Measurements from ENCODE around the gene LCMT1. TPM values are rescaled to one million over a fixed set of nuclear protein-coding genes. Genes with fewer than 3 reads are reported as not detected.

The LCMT1 gene
- total RNA-seq, 2 donors from 2014 or later, result 66.9 to 68.6 TPM

DNA sequence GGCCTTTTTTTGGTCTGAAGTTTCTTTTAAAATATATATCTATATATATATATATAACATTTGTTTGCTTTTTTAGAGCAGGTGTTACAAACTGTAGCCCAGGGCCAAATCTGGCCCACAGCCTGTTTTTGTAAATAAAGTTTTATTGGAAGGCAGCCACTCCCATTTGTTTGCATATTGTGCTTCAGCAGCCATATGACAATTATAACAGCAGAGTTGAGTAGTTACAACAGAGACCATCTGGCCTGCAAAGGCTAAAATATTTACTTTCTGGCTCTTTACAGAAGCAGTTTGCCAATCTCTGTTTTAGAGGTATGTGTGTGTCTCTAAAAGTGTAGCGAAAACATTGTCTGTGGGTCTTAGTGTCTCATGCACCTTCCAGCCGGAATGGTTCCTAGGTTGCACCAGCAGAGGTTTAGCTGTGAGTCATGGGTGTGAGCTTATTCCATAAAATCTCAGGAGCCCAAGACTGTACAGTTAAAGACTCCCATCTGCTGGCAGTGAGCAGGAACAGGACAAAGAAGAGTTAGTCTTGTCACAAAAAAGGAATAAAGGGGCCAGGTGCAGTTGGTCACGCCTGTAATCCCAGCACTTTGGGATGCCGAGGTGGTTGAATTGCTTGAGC is 23.8 kb downstream of the LCMT1 start:
- H3K4me3 ChIP-seq (ENCODE audit: low read length), result no peak overlapping the region
- Mint-ChIP-seq H3K27me3 (ENCODE audit: insufficient read depth) (no peaks in the 10 kb centered on the region), H3K9me3 (peaks cover 1% of the 10 kb centered on the region), H3K36me3 (ENCODE audit: low read depth) (peaks cover 61% of the 10 kb centered on the region), H3K4me1 (no peaks in the 10 kb centered on the region), H3K27ac (no peak overlapping the region), H3K4me3 (no peak overlapping the region)
- H3K27ac ChIP-seq (ENCODE audit: low read depth, low read length), result no peak overlapping the region
- no peak overlapping the region for H3K9ac ChIP-seq (ENCODE audit: extremely low read depth, low read length, poor library complexity, severe bottlenecking)
- no peaks in the 10 kb centered on the region for H3K27me3 ChIP-seq (ENCODE audit: control insufficient read depth, insufficient read depth, low read length, poor library complexity, severe bottlenecking)
- H3K4me1 ChIP-seq (ENCODE audit: control insufficient read depth, insufficient read depth, low read length), result no peaks in the 10 kb centered on the region
- no peaks in the 10 kb centered on the region for H3K9me3 ChIP-seq (ENCODE audit: control insufficient read depth, low read length)
- DNase-seq, result no peak
- TF ChIP-seq CTCF (conservative IDR thresholded peaks at IDR 0.05), result no peak
- 97 to 100% methylated on average over 1 to 4 of the region's 4 CpGs for WGBS, 2 experiments (ENCODE audit: insufficient coverage in 1 of 2, insufficient read length in 1 of 2)
- H3K36me3 ChIP-seq (ENCODE audit: control insufficient read depth, insufficient read depth, low read length), result peaks cover 46% of the 10 kb centered on the region

GRCh38 chr16:25138130-25138529 is 26.6 kb downstream of the LCMT1 start:
- H3K27me3 Mint-ChIP-seq (ENCODE audit: insufficient read depth), result no peaks in the 10 kb centered on the region
- Histone ChIP-seq H3K4me1 (ENCODE audit: control insufficient read depth, insufficient read depth, low read length) (no peaks in the 10 kb centered on the region), H3K27ac (ENCODE audit: low read depth, low read length) (no peak overlapping the region), H3K36me3 (ENCODE audit: control insufficient read depth, insufficient read depth, low read length) (peaks cover 59% of the 10 kb centered on the region), H3K9me3 (ENCODE audit: control insufficient read depth, low read length) (no peaks in the 10 kb centered on the region), H3K27me3 (ENCODE audit: control insufficient read depth, insufficient read depth, low read length, poor library complexity, severe bottlenecking) (no peaks in the 10 kb centered on the region), H3K4me3 (ENCODE audit: low read length) (no peak overlapping the region), H3K9ac (ENCODE audit: extremely low read depth, low read length, poor library complexity, severe bottlenecking) (no peak overlapping the region)
- no peak for DNase-seq
- no peak overlapping the region for H3K4me3 Mint-ChIP-seq
- H3K27ac Mint-ChIP-seq, result no peak overlapping the region
- H3K9me3 Mint-ChIP-seq, result peaks cover 1% of the 10 kb centered on the region
- H3K4me1 Mint-ChIP-seq, result no peaks in the 10 kb centered on the region
- H3K36me3 Mint-ChIP-seq (ENCODE audit: low read depth), result peaks cover 63% of the 10 kb centered on the region
- 96 to 100% methylated on average over 3 to 6 of the region's 6 CpGs for WGBS, 2 experiments (ENCODE audit: insufficient coverage in 1 of 2, insufficient read length in 1 of 2)
- TF ChIP-seq CTCF (conservative IDR thresholded peaks at IDR 0.05), result no peak

DNA sequence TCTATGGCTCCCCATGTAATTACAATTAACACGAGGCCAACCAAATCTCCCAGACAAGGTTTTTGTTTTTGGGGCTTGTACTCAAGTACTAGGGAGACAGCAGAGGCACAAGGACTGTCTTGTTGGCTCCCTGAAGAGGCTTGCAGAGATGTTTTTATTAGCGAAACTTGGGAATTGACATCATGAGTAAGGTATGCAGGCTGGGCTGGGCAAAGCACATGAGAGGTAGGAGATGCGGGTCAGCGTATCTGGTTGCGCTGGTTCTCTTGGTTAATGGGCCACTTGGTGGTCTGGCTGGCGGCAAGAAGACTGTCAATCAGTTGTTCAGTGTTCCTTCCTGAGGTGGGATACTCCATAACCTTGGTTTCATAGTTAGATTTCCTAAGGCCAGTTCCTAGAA is 28.9 kb downstream of the LCMT1 start:
- Mint-ChIP-seq H3K36me3 (ENCODE audit: low read depth) (peaks cover 55% of the 10 kb centered on the region), H3K27ac (no peak overlapping the region)

More for the DNA sequence above, 28.9 kb downstream of the LCMT1 start:
- Mint-ChIP-seq H3K4me3 (no peak overlapping the region), H3K27me3 (ENCODE audit: insufficient read depth) (no peaks in the 10 kb centered on the region), H3K9me3 (no peaks in the 10 kb centered on the region), H3K4me1 (no peaks in the 10 kb centered on the region)
- H3K36me3 ChIP-seq (ENCODE audit: control insufficient read depth, insufficient read depth, low read length), result peaks cover 59% of the 10 kb centered on the region
- no peaks in the 10 kb centered on the region for H3K4me1 ChIP-seq (ENCODE audit: control insufficient read depth, insufficient read depth, low read length)
- WGBS, 2 experiments (ENCODE audit: insufficient coverage in 1 of 2, insufficient read length in 1 of 2), result 97% methylated on average over 5 to 6 of the region's 6 CpGs
- no peak for TF ChIP-seq CTCF (conservative IDR thresholded peaks at IDR 0.05)
- H3K27ac ChIP-seq (ENCODE audit: low read depth, low read length), result no peak overlapping the region
- no peak overlapping the region for H3K9ac ChIP-seq (ENCODE audit: extremely low read depth, low read length, poor library complexity, severe bottlenecking)
- no peak for DNase-seq
- no peaks in the 10 kb centered on the region for H3K27me3 ChIP-seq (ENCODE audit: control insufficient read depth, insufficient read depth, low read length, poor library complexity, severe bottlenecking)
- no peak overlapping the region for H3K4me3 ChIP-seq (ENCODE audit: low read length)
- no peaks in the 10 kb centered on the region for H3K9me3 ChIP-seq (ENCODE audit: control insufficient read depth, low read length)
